Measurements from ENCODE around the gene POPDC2.

POPDC2 gene

GRCh38 chr3:119645813-119646212 lies 14.6 kb downstream of the POPDC2 start:
- no peak for TF ChIP-seq REST (IDR thresholded peaks at IDR 0.05; ENCODE audit: insufficient read depth in 1 of 2, low read depth in 2 of 2, low read length in 2 of 2)
- TF ChIP-seq POLR2AphosphoS5 (IDR thresholded peaks at IDR 0.05; ENCODE audit: low read depth, low read length), result no peak
- no peak for TF ChIP-seq TAF1 (IDR thresholded peaks at IDR 0.05; ENCODE audit: borderline replicate concordance, insufficient read depth, low read length)
- no peak for TF ChIP-seq FOXP2 (optimal IDR thresholded peaks at IDR 0.05; ENCODE audit: borderline replicate concordance, extremely low read depth, extremely low read length, insufficient read depth)
- no peak for TF ChIP-seq SIN3A (IDR thresholded peaks at IDR 0.05; ENCODE audit: borderline replicate concordance, insufficient read depth, low read length)

GRCh38 chr3:119644481-119644880 lies 15.9 kb downstream of the POPDC2 start:
- no peak for TF ChIP-seq SIN3A (IDR thresholded peaks at IDR 0.05; ENCODE audit: borderline replicate concordance, insufficient read depth, low read length)
- TF ChIP-seq FOXP2 (optimal IDR thresholded peaks at IDR 0.05; ENCODE audit: borderline replicate concordance, extremely low read depth, extremely low read length, insufficient read depth), result no peak
- TF ChIP-seq REST (IDR thresholded peaks at IDR 0.05; ENCODE audit: insufficient read depth in 1 of 2, low read depth in 2 of 2, low read length in 2 of 2), result no peak
- no peak for TF ChIP-seq POLR2AphosphoS5 (IDR thresholded peaks at IDR 0.05; ENCODE audit: low read depth, low read length)

DNA sequence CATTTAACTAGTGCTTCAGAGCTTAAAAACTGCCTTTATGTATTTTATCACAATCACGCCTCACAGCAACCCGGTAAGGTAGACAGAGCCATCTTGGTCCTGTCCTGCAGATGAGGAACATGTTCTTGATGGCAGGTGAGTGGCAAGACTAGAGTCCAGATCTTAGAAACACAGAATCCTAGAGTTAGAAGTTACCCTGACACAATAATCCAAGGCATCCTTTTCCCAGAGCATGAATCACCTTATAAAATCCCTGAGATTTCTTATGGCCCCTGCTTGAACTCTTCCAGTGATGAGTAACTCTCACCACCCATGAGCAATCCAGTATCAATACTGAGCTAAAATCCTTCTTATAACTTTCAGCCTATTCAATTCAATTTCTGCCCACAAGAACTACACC lies 16.9 kb downstream of the POPDC2 start:
- no peak for TF ChIP-seq REST (IDR thresholded peaks at IDR 0.05; ENCODE audit: insufficient read depth in 1 of 2, low read depth in 2 of 2, low read length in 2 of 2)
- no peak for TF ChIP-seq TAF1 (IDR thresholded peaks at IDR 0.05; ENCODE audit: borderline replicate concordance, insufficient read depth, low read length)
- no peak for TF ChIP-seq POLR2AphosphoS5 (IDR thresholded peaks at IDR 0.05; ENCODE audit: low read depth, low read length)
- no peak for TF ChIP-seq FOXP2 (optimal IDR thresholded peaks at IDR 0.05; ENCODE audit: borderline replicate concordance, extremely low read depth, extremely low read length, insufficient read depth)
- TF ChIP-seq SIN3A (IDR thresholded peaks at IDR 0.05; ENCODE audit: borderline replicate concordance, insufficient read depth, low read length), result no peak

GRCh38 chr3:119642746-119643473 lies 17.5 kb downstream of the POPDC2 start:
- no peak for TF ChIP-seq TAF1 (IDR thresholded peaks at IDR 0.05; ENCODE audit: borderline replicate concordance, insufficient read depth, low read length)
- TF ChIP-seq FOXP2 (optimal IDR thresholded peaks at IDR 0.05; ENCODE audit: borderline replicate concordance, extremely low read depth, extremely low read length, insufficient read depth), result no peak
- no peak for TF ChIP-seq REST (IDR thresholded peaks at IDR 0.05; ENCODE audit: insufficient read depth in 1 of 2, low read depth in 2 of 2, low read length in 2 of 2)
- TF ChIP-seq SIN3A (IDR thresholded peaks at IDR 0.05; ENCODE audit: borderline replicate concordance, insufficient read depth, low read length), result no peak

All from PFSK-1 (cell line).